Heart right ventricle (tissue), 16 donors: ENCODE measurements around the gene ZNF383. TPM values are rescaled to one million over a fixed set of nuclear protein-coding genes. Genes with fewer than 3 reads are reported as not detected.

Experiments used
- ATAC-seq, 8 donors: fragments of 200-7000 bp; cut with Tn5 transposase; one replicate each; pipeline ENCODE4 v1.9.1; 2020; ENCODE audit warnings: mild to moderate bottlenecking in 8 of 8, moderate library complexity in 8 of 8, moderate number of reproducible peaks in 1 of 8
- DNase-seq, 2 donors: peaks; one replicate each; pipeline ENCODE4 v3.0.0-alpha.2; 2020
- H3K27ac ChIP-seq, 10 donors: fragments of 200-600 bp; sonication (generic) in 2 of 10; one replicate each; pipeline versions ENCODE4 v1.5.0 to v1.8.0; 2020 to 2022; ENCODE audit warnings: mild to moderate bottlenecking in 3 of 10
- H3K27me3 ChIP-seq, 7 donors: fragments of 200-600 bp; one replicate each; pipeline ENCODE4 v1.8.0; 2021 to 2022; ENCODE audit warnings: mild to moderate bottlenecking in 2 of 7
- H3K36me3 ChIP-seq, 9 donors: fragments of 200-600 bp; sonication (generic) in 1 of 9; one replicate each; pipeline versions ENCODE4 v1.5.0 to v1.8.0; 2020 to 2022; ENCODE audit warnings: mild to moderate bottlenecking in 2 of 9
- H3K4me1 ChIP-seq, 9 donors: fragments of 200-600 bp; sonication (generic) in 1 of 9; one replicate each; pipeline versions ENCODE4 v1.5.0 to v1.8.0; 2020 to 2022; ENCODE audit warnings: mild to moderate bottlenecking in 4 of 9
- H3K4me3 ChIP-seq, 10 donors: fragments of 200-600 bp; sonication (generic) in 2 of 10; one replicate each; pipeline versions ENCODE4 v1.5.0 to v1.8.0; 2020 to 2022; ENCODE audit warnings: mild to moderate bottlenecking in 7 of 10, moderate library complexity in 2 of 10
- H3K9me3 ChIP-seq, 11 donors: fragments of 200-600 bp in 10 of 11; sonication (generic) in 2 of 11; one replicate each; pipeline versions ENCODE4 v1.5.0 to v1.8.0; 2013 to 2022; ENCODE audit warnings: mild to moderate bottlenecking in 2 of 11, control low read depth in 1 of 11, moderate library complexity in 1 of 11
- WGBS, 2 donors: extraction: QIAGEN DNeasy Blood & Tissue Kit; methylation state at CpG; one replicate each; pipeline ENCODE4 v1.1.7; 2013; ENCODE audit warnings: inconsistent platforms in 1 of 2; 5-methylcytosine and 5-hydroxymethylcytosine counted together
- intact Hi-C, 10 donors: fragments of 100-400 bp; cut with DNase I; formaldehyde crosslinking; loops; one replicate each; pipeline versions ENCODE4 v1.11.1 to v1.14.2; 2022
- polyA plus RNA-seq, 2 donors: library from polyadenylated mRNA; stranded (reverse); fragments of 200-250 nt; gene quantifications; one replicate each; pipeline ENCODE4 v1.2.3, GENCODE V29; 2013
- total RNA-seq, 10 donors: library from RNA; stranded (reverse); fragmentation: NEBNext Ultra II Directional in 3 of 10; extraction: Animal tissue kit (Norgen Biotek cat#: 25700) in 3 of 10; gene quantifications; one replicate each; pipeline versions ENCODE4 v1.2.1 to v1.2.4, GENCODE V29; 2021 to 2023
- TF ChIP-seq, protein P1 (sequence below), 9 donors: fragments of 200-600 bp; sonication (generic) in 2 of 9; IDR thresholded peaks; one replicate each; pipeline versions ENCODE4 v1.5.0 to v1.8.0; 2021 to 2022; ENCODE audit warnings: antibody characterized with exemption in 9 of 9, mild to moderate bottlenecking in 5 of 9, moderate library complexity in 1 of 9
- donor health status: Arrhythmogenic right ventricular cardiomyopathy.
- donor health status: ischemic (EF 13 %, LVEDD 7.1; RV severe dilation, severe dysfunction).
- donor health status: healthy with polysubstance abuse.
- donor health status: DM: no; HTN: yes; CAD: no.
- donor health status: DM: no; HTN: no; CAD: no.
- donor health status: ischemic (EF 25% LVEDD 6.9; RV normal size, moderate dysfunction).
- donor health status: ischemic (EF 25% LVEDD 5.7; RV mildly dilated, moderate dysfunction).
- donor health status: healthy.
- donor health status: DM: yes; HTN: yes; CAD: no.
- donor health status: Ischemic cardiomyopathy.
- donor health status: ischemic (EF 35%, LVEDD 5.7; RV mildly dilated, moderate dysfunction).
- donor health status: nonischemic (EF 11% LVEDD 7.7; RV severe dilation, severe dysfunction).
- donor health status: DM: yes; HTN: yes; CAD: no.
- donor health status: PGD.
- donor health status: ischemic (EF 29% LVEDD 5.4; RV normal size, mild dysfunction).
- donor health status: nonischemic (EF 23%, LVEDD 6.1; RV moderate dilation, normal function).

Gene ZNF383
- total and polyA plus RNA-seq, 12 donors = 2.7 to 12.7 (median 8.9) TPM

DNA sequence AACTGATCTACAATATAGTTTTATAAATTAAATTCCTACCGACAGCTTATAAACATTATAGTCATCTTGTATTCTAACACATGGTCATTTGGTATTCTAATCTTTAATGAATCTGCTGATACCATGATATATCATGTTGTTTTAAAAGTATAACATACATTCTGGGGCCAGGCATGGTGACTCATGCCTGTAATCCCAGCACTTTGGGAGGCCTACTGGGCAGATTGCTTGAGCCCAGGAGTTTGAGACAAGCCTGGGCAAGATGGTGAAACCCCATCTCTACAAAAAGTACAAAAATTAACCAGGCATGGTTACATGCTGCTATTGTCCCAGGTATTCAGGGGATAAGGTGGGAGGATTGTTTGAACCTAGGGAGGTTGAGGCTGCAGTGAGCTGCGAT is 3.1 kb downstream of the ZNF383 start:
- TF ChIP-seq, protein P1, sequence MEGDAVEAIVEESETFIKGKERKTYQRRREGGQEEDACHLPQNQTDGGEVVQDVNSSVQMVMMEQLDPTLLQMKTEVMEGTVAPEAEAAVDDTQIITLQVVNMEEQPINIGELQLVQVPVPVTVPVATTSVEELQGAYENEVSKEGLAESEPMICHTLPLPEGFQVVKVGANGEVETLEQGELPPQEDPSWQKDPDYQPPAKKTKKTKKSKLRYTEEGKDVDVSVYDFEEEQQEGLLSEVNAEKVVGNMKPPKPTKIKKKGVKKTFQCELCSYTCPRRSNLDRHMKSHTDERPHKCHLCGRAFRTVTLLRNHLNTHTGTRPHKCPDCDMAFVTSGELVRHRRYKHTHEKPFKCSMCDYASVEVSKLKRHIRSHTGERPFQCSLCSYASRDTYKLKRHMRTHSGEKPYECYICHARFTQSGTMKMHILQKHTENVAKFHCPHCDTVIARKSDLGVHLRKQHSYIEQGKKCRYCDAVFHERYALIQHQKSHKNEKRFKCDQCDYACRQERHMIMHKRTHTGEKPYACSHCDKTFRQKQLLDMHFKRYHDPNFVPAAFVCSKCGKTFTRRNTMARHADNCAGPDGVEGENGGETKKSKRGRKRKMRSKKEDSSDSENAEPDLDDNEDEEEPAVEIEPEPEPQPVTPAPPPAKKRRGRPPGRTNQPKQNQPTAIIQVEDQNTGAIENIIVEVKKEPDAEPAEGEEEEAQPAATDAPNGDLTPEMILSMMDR (IDR thresholded peaks at IDR 0.05) = no peak
- H3K27ac ChIP-seq = no peak overlapping the region
- DNase-seq (no peak), ATAC-seq (no peak)
- peaks cover 0 to 67% (median 35%) of the 10 kb centered on the region in 9 donors for H3K36me3 ChIP-seq
- peaks cover 0 to 23% (median 13%) of the 10 kb centered on the region in 9 donors for H3K4me1 ChIP-seq
- H3K4me3 ChIP-seq = no peak overlapping the region
- H3K9me3 ChIP-seq = peaks cover 0 to 57% (median 0%) of the 10 kb centered on the region in 11 donors
- intact Hi-C loops = loop anchor here in 1 of 10 donors (10.0 kb wide), 1 partner anchor 246 kb away; no protein-coding TSS in a partner anchor
- WGBS, 2 donors = 97 to 98% methylated on average over 2 of the region's 2 CpGs
- H3K27me3 ChIP-seq = no peaks in the 10 kb centered on the region

DNA sequence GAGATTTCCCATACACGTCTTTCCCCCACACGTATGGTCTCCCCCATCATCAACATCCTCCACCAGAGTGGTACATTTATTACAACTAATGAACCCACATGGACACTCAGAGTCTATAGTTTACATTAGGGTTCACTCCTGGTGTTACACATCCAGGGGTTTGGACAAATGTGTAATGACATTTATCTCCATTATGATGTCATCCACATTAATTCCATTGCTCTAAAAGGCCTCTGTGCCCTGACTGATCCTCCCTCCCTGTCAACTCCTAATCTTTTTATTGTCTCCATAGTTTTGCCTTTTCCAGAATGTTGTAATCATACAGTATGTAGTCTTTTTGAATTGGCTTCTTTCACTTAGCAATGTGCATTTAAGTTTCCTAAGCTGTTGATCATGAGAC is 8.2 kb downstream of the ZNF383 start:
- Histone ChIP-seq H3K4me1 (peaks cover 0 to 6% (median 0%) of the 10 kb centered on the region in 9 donors), H3K36me3 (peaks cover 0 to 97% (median 75%) of the 10 kb centered on the region in 9 donors), H3K9me3 (peaks cover 0 to 98% (median 3%) of the 10 kb centered on the region in 11 donors), H3K4me3 (no peak overlapping the region), H3K27ac (no peak overlapping the region), H3K27me3 (no peaks in the 10 kb centered on the region)
- 94 to 98% methylated on average over 2 of the region's 2 CpGs for WGBS, 2 donors
- intact Hi-C loops = loop anchor here in 1 of 10 donors (10.0 kb wide), 1 partner anchor 251 kb away; no protein-coding TSS in a partner anchor
- DNase-seq (no peak), ATAC-seq (no peak)
- TF ChIP-seq, protein P1 (IDR thresholded peaks at IDR 0.05) = no peak

DNA sequence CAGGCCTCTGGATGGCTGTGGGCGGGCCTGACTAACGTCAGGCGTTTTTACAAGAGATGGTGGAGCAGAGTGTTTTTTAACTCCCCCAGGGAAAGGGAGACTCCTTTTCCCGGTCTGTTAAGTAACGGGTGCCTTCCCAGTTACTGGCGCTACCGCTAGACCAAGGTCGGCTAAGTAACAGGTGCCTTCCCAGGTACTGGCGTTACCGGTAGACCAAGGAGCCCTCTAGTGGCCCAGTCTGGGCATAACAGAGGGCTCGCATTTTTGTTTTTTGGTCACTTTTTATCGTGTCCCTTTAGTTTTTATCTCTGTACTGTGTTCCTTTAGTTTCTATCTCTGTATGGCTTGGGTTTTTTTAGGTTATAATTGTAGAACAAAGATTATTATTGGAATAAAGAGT is 10.0 kb downstream of the ZNF383 start:
- intact Hi-C loops = loop anchor here in 1 of 10 donors (10.0 kb wide), 1 partner anchor 253 kb away; no protein-coding TSS in a partner anchor
- no peak for ATAC-seq
- H3K9me3 ChIP-seq = peaks cover 0 to 98% (median 5%) of the 10 kb centered on the region in 11 donors
- no peaks in the 10 kb centered on the region for H3K27me3 ChIP-seq
- TF ChIP-seq, protein P1 (IDR thresholded peaks at IDR 0.05) = peak in 8 of 9 donors; percentile 35 to 66 (median 56)
- 45 to 58% methylated on average over 12 of the region's 12 CpGs for WGBS, 2 donors
- H3K27ac ChIP-seq = no peak overlapping the region
- no peak for DNase-seq
- no peak overlapping the region for H3K4me3 ChIP-seq
- peaks cover 0 to 6% (median 0%) of the 10 kb centered on the region in 9 donors for H3K4me1 ChIP-seq
- H3K36me3 ChIP-seq = peaks cover 0 to 100% (median 84%) of the 10 kb centered on the region in 9 donors

DNA sequence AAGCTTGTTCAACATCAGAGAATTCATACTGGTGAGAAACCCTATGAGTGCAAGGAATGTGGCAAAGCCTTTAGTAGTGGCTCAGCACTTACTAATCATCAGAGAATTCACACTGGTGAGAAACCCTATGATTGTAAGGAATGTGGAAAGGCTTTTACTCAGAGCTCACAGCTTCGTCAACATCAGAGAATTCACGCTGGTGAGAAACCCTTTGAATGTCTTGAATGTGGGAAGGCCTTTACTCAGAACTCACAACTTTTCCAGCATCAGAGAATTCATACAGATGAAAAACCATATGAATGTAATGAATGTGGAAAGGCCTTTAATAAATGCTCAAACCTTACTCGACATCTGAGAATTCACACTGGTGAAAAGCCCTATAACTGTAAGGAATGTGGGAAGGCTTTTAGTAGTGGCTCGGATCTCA is 25.2 kb downstream of the ZNF383 start:
- no peak overlapping the region for H3K4me3 ChIP-seq
- H3K27ac ChIP-seq = no peak overlapping the region
- WGBS, 2 donors = 98 to 100% methylated on average over 4 of the region's 4 CpGs
- H3K36me3 ChIP-seq = peaks cover 20 to 94% (median 85%) of the 10 kb centered on the region in 9 donors
- H3K9me3 ChIP-seq = peaks cover 8 to 100% (median 96%) of the 10 kb centered on the region in 11 donors
- H3K4me1 ChIP-seq = no peaks in the 10 kb centered on the region
- DNase-seq (no peak), ATAC-seq (no peak)
- TF ChIP-seq, protein P1 (IDR thresholded peaks at IDR 0.05) = no peak
- intact Hi-C loops = no loop called here
- H3K27me3 ChIP-seq = no peaks in the 10 kb centered on the region
